Measurements from ENCODE around the gene STRIT1.

Gene STRIT1

DNA sequence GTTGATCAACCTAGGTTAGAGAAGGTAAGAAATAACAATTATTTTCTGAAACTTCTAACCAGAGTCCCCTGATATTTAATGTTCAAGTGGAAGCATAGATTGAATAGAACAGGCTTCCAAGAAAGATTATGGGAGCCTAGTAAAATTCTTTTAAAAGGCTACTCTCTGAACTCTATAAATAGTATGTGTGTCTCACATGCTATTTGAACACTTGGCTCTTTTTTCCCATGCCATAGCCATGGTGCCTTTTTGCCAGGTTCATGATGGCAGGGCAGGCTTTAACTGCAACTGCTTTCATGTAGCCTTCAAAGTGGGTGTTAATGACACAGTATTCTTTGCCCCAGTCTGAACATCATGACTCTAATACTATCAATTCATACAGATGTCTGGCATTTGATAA lies 22.9 kb upstream of the STRIT1 start:
- TF ChIP-seq, protein P1, sequence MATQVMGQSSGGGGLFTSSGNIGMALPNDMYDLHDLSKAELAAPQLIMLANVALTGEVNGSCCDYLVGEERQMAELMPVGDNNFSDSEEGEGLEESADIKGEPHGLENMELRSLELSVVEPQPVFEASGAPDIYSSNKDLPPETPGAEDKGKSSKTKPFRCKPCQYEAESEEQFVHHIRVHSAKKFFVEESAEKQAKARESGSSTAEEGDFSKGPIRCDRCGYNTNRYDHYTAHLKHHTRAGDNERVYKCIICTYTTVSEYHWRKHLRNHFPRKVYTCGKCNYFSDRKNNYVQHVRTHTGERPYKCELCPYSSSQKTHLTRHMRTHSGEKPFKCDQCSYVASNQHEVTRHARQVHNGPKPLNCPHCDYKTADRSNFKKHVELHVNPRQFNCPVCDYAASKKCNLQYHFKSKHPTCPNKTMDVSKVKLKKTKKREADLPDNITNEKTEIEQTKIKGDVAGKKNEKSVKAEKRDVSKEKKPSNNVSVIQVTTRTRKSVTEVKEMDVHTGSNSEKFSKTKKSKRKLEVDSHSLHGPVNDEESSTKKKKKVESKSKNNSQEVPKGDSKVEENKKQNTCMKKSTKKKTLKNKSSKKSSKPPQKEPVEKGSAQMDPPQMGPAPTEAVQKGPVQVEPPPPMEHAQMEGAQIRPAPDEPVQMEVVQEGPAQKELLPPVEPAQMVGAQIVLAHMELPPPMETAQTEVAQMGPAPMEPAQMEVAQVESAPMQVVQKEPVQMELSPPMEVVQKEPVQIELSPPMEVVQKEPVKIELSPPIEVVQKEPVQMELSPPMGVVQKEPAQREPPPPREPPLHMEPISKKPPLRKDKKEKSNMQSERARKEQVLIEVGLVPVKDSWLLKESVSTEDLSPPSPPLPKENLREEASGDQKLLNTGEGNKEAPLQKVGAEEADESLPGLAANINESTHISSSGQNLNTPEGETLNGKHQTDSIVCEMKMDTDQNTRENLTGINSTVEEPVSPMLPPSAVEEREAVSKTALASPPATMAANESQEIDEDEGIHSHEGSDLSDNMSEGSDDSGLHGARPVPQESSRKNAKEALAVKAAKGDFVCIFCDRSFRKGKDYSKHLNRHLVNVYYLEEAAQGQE (IDR thresholded peaks at IDR 0.05; ENCODE audit: insufficient read depth in 1 of 2, low read depth in 2 of 2, low read length in 2 of 2) = no peak
- no peak for TF ChIP-seq FOXP2 (optimal IDR thresholded peaks at IDR 0.05; ENCODE audit: borderline replicate concordance, extremely low read depth, extremely low read length, insufficient read depth)
- TF ChIP-seq TAF1 (IDR thresholded peaks at IDR 0.05; ENCODE audit: borderline replicate concordance, insufficient read depth, low read length) = no peak
- no peak for TF ChIP-seq POLR2AphosphoS5 (IDR thresholded peaks at IDR 0.05; ENCODE audit: low read depth, low read length)
- no peak for TF ChIP-seq SIN3A (IDR thresholded peaks at IDR 0.05; ENCODE audit: borderline replicate concordance, insufficient read depth, low read length)

DNA sequence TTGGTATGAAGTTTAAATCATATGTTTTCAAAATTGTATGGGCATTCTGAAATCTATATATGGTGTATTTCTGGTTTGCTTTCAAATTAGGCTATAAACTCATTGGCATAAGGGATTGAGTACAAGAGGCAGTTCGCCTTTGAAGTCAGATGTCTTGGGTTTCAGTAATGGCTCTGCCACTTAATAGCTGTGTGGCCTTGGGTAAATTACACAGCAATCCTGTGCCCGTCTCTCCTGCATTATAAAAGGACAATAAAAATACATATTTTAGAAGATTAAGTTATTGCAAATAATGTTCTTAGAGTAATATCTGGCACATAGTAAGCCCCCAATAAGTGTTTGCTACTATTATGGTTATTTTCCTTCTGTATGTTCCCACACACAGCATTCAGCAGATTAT lies 20.4 kb upstream of the STRIT1 start:
- TF ChIP-seq TAF1 (IDR thresholded peaks at IDR 0.05; ENCODE audit: borderline replicate concordance, insufficient read depth, low read length) = no peak
- TF ChIP-seq SIN3A (IDR thresholded peaks at IDR 0.05; ENCODE audit: borderline replicate concordance, insufficient read depth, low read length) = no peak
- no peak for TF ChIP-seq FOXP2 (optimal IDR thresholded peaks at IDR 0.05; ENCODE audit: borderline replicate concordance, extremely low read depth, extremely low read length, insufficient read depth)
- no peak for TF ChIP-seq POLR2AphosphoS5 (IDR thresholded peaks at IDR 0.05; ENCODE audit: low read depth, low read length)
- TF ChIP-seq, protein P1 (IDR thresholded peaks at IDR 0.05; ENCODE audit: insufficient read depth in 1 of 2, low read depth in 2 of 2, low read length in 2 of 2) = no peak

DNA sequence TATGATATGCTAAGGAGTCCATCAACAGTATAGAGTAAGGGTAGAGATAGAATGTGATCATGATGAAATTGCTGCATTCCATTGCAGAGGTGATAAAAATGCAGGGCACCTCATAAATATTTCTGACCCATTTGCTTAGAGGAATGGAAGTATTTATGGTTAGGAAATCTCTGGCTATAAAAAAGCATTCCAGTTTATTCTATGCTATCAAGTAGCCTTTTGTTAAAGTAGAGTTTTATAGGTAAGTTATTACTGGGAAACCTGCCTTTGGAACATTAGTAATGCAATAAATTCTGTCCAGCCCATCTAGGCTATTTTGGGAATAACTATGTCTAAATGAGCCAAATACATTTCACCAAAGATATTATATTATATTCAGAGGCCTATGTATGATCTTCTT lies 19.8 kb upstream of the STRIT1 start:
- no peak for TF ChIP-seq POLR2AphosphoS5 (IDR thresholded peaks at IDR 0.05; ENCODE audit: low read depth, low read length)

DNA sequence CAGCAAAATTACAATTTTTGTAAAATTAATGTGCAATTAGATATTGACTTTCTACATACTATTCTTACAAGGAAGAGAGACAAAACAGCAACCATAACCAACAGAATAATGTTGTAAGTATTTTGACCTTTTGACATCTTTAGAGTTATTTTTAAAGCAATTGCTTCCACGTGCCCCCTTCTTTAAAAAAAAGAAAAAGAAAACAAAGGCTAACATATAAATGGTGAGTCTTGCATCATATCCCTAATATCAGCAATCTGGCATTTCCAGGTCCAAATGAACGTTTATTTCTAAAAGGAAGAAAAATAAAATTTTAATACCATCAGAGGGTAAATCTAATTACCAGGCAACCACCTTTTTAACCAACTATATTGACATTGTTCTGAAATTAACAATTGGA lies 19.3 kb upstream of the STRIT1 start:
- TF ChIP-seq POLR2AphosphoS5 (IDR thresholded peaks at IDR 0.05; ENCODE audit: low read depth, low read length) (no peak), SIN3A (IDR thresholded peaks at IDR 0.05; ENCODE audit: borderline replicate concordance, insufficient read depth, low read length) (no peak), FOXP2 (optimal IDR thresholded peaks at IDR 0.05; ENCODE audit: borderline replicate concordance, extremely low read depth, extremely low read length, insufficient read depth) (no peak)

DNA sequence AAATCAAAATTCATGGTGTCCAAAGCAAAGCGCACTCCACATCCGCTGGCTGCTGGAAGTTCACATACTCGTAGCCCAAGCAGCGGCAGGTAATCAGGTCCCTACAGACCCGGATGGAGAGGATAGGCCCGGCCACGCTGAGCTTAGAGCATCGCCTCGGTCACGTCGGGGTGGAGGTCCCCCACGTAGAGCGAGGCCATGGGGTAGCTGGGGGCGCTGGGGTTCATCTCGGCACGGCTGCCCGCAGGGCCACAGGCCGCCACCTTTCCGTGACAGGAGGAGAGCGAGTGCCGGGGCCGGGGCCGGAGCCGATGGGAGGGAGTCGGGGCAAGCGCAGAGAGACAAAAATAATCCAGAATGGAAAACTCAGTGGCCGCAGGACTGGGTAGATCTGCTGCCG lies 16.1 kb upstream of the STRIT1 start:
- TF ChIP-seq POLR2AphosphoS5 (IDR thresholded peaks at IDR 0.05; ENCODE audit: low read depth, low read length) = no peak
- no peak for TF ChIP-seq SIN3A (IDR thresholded peaks at IDR 0.05; ENCODE audit: borderline replicate concordance, insufficient read depth, low read length)
- no peak for TF ChIP-seq FOXP2 (optimal IDR thresholded peaks at IDR 0.05; ENCODE audit: borderline replicate concordance, extremely low read depth, extremely low read length, insufficient read depth)
- TF ChIP-seq TAF1 (IDR thresholded peaks at IDR 0.05; ENCODE audit: borderline replicate concordance, insufficient read depth, low read length) = no peak
- TF ChIP-seq, protein P1 (IDR thresholded peaks at IDR 0.05; ENCODE audit: insufficient read depth in 1 of 2, low read depth in 2 of 2, low read length in 2 of 2) = no peak

DNA sequence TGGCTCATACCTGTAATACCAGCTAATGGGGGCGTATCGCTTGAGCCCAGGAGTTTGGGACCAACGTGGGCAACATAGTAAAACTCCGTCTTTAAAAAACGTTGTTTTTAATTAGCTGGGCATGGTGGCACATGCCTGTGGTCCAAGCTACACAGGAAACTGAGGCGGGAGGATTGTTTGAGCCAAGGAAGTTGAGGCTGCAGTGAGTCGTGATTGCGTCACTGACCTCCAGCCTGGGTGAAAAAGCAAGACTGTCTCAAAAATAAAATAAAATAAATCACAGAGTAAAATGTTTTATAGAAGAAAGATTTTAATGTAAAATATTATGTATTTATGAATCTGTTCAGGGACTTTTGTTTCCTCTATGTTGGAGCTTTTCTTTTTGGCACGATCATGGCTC lies 15.3 kb upstream of the STRIT1 start:
- TF ChIP-seq, protein P1 (IDR thresholded peaks at IDR 0.05; ENCODE audit: insufficient read depth in 1 of 2, low read depth in 2 of 2, low read length in 2 of 2) = no peak
- TF ChIP-seq SIN3A (IDR thresholded peaks at IDR 0.05; ENCODE audit: borderline replicate concordance, insufficient read depth, low read length) (no peak), POLR2AphosphoS5 (IDR thresholded peaks at IDR 0.05; ENCODE audit: low read depth, low read length) (no peak), TAF1 (IDR thresholded peaks at IDR 0.05; ENCODE audit: borderline replicate concordance, insufficient read depth, low read length) (no peak)
